Mucosa of rectum (tissue), 2 donors: ENCODE data around the gene PTPN20.

Source experiments
- H3K27ac ChIP-seq, 2 donors: one replicate each; pipeline ENCODE4 v1.7.0; 2013; ENCODE audit warnings: inconsistent platforms in 2 of 2, low read depth in 2 of 2, low read length in 2 of 2
- H3K27me3 ChIP-seq, 2 donors: one replicate each; pipeline ENCODE4 v1.7.0; 2013; ENCODE audit warnings: low read length in 2 of 2; ENCODE audit not compliant: control insufficient read depth in 2 of 2, insufficient read depth in 2 of 2
- H3K36me3 ChIP-seq, 2 donors: one replicate each; pipeline ENCODE4 v1.7.0; 2013; ENCODE audit warnings: low read length in 2 of 2; ENCODE audit not compliant: control insufficient read depth in 2 of 2, insufficient read depth in 2 of 2
- H3K4me1 ChIP-seq, 2 donors: one replicate each; pipeline ENCODE4 v1.7.0; 2013; ENCODE audit warnings: low read length in 2 of 2, mild to moderate bottlenecking in 1 of 2; ENCODE audit not compliant: control insufficient read depth in 2 of 2, insufficient read depth in 2 of 2
- H3K4me3 ChIP-seq, 2 donors: one replicate each; pipeline ENCODE4 v1.7.0; 2013; ENCODE audit warnings: low read length in 2 of 2
- H3K9ac ChIP-seq, 2 donors: one replicate each; pipeline ENCODE4 v1.7.0; 2013; ENCODE audit warnings: low read length in 2 of 2, low read depth in 1 of 2, mild to moderate bottlenecking in 1 of 2
- H3K9me3 ChIP-seq, 2 donors: one replicate each; pipeline ENCODE4 v1.7.0; 2013; ENCODE audit warnings: low read length in 2 of 2; ENCODE audit not compliant: control insufficient read depth in 2 of 2
- donor health status: healthy.
- donor health status: Normal muscosa, but diverticular disease.

PTPN20 gene

GRCh38 chr10:47034441-47035051 lies 123.3 kb downstream of the PTPN20 start:
- Histone ChIP-seq H3K27me3 (no peaks in the 10 kb centered on the region), H3K9ac (no peak overlapping the region), H3K9me3 (no peaks in the 10 kb centered on the region), H3K4me1 (no peaks in the 10 kb centered on the region), H3K36me3 (no peaks in the 10 kb centered on the region), H3K4me3 (no peak overlapping the region), H3K27ac (no peak overlapping the region)

- H3K4me3 ChIP-seq, result no peak overlapping the region
- H3K36me3 ChIP-seq, result no peaks in the 10 kb centered on the region
- no peak overlapping the region for H3K9ac ChIP-seq
- H3K27me3 ChIP-seq, result no peaks in the 10 kb centered on the region
- H3K27ac ChIP-seq, result no peak overlapping the region
- H3K9me3 ChIP-seq, result no peaks in the 10 kb centered on the region
- no peaks in the 10 kb centered on the region for H3K4me1 ChIP-seq
These were observed 124.1 kb downstream of the PTPN20 start for GRCh38 chr10:47035171-47035818.

- Histone ChIP-seq H3K9ac (no peak overlapping the region), H3K27ac (no peak overlapping the region), H3K9me3 (no peaks in the 10 kb centered on the region), H3K4me3 (no peak overlapping the region), H3K4me1 (no peaks in the 10 kb centered on the region), H3K36me3 (no peaks in the 10 kb centered on the region), H3K27me3 (no peaks in the 10 kb centered on the region)
These were observed 124.7 kb downstream of the PTPN20 start for GRCh38 chr10:47035819-47036337.

GRCh38 chr10:47036771-47037170 lies 125.5 kb downstream of the PTPN20 start:
- Histone ChIP-seq H3K4me3 (no peak overlapping the region), H3K9ac (no peak overlapping the region), H3K27me3 (no peaks in the 10 kb centered on the region), H3K9me3 (no peaks in the 10 kb centered on the region), H3K27ac (no peak overlapping the region), H3K36me3 (no peaks in the 10 kb centered on the region), H3K4me1 (no peaks in the 10 kb centered on the region)

GRCh38 chr10:47037654-47038425 lies 126.6 kb downstream of the PTPN20 start:
- no peak overlapping the region for H3K4me3 ChIP-seq

GRCh38 chr10:47038881-47039561 lies 127.8 kb downstream of the PTPN20 start:
- Histone ChIP-seq H3K4me3 (no peak overlapping the region), H3K36me3 (no peaks in the 10 kb centered on the region), H3K9me3 (no peaks in the 10 kb centered on the region), H3K27ac (no peak overlapping the region), H3K4me1 (no peaks in the 10 kb centered on the region), H3K27me3 (no peaks in the 10 kb centered on the region), H3K9ac (no peak overlapping the region)

More at GRCh38 chr10:47037654-47038425, 126.6 kb downstream of the PTPN20 start:
- Histone ChIP-seq H3K36me3 (no peaks in the 10 kb centered on the region), H3K9ac (no peak overlapping the region), H3K9me3 (no peaks in the 10 kb centered on the region), H3K4me1 (no peaks in the 10 kb centered on the region), H3K27me3 (no peaks in the 10 kb centered on the region), H3K27ac (no peak overlapping the region)

- Histone ChIP-seq H3K4me3 (no peak overlapping the region), H3K36me3 (no peaks in the 10 kb centered on the region), H3K27me3 (no peaks in the 10 kb centered on the region), H3K27ac (no peak overlapping the region), H3K9ac (no peak overlapping the region), H3K9me3 (no peaks in the 10 kb centered on the region), H3K4me1 (no peaks in the 10 kb centered on the region)
These were observed 128.3 kb downstream of the PTPN20 start for GRCh38 chr10:47039562-47039913.

- H3K4me1 ChIP-seq, result no peaks in the 10 kb centered on the region
- H3K4me3 ChIP-seq, result no peak overlapping the region
- H3K27me3 ChIP-seq, result no peaks in the 10 kb centered on the region
- H3K9ac ChIP-seq, result no peak overlapping the region
- H3K36me3 ChIP-seq, result no peaks in the 10 kb centered on the region
- no peak overlapping the region for H3K27ac ChIP-seq
- H3K9me3 ChIP-seq, result no peaks in the 10 kb centered on the region
These were observed 128.8 kb downstream of the PTPN20 start for GRCh38 chr10:47040041-47040491.

- no peak overlapping the region for H3K9ac ChIP-seq
- H3K27me3 ChIP-seq, result no peaks in the 10 kb centered on the region
- H3K9me3 ChIP-seq, result no peaks in the 10 kb centered on the region
- no peak overlapping the region for H3K4me3 ChIP-seq
- no peak overlapping the region for H3K27ac ChIP-seq
- H3K36me3 ChIP-seq, result no peaks in the 10 kb centered on the region
- no peaks in the 10 kb centered on the region for H3K4me1 ChIP-seq
These were observed 129.5 kb downstream of the PTPN20 start for GRCh38 chr10:47040681-47041080.
